ENCODE measurements around the gene GNA12.

GNA12 gene

DNA sequence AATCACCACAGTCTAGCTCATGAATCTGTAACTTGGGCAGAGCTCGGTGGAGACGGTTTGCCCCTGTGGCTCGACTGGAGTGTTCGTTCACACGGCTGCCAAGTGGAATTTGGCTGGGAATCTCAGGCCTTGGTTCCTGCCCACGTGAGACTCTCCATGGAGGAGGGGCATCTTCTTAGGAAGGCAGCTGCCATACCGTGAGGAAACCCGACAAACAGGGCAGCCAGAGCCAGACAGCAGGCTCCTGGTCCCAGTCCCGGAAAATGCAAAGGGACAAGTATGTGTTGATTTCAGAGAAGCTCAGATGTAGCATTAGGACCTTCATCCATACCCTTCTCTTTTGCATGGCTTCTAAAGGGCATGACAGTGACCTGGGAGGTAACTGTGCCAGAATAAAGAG lies 129.5 kb downstream of the GNA12 start:
- in situ Hi-C loops (cut with HindIII; ENCODE audit: low pct_ligation_motif_present, low pct_unique_long_range_greater_than_20kb, low sequenced_read_pairs) = no loop called here

DNA sequence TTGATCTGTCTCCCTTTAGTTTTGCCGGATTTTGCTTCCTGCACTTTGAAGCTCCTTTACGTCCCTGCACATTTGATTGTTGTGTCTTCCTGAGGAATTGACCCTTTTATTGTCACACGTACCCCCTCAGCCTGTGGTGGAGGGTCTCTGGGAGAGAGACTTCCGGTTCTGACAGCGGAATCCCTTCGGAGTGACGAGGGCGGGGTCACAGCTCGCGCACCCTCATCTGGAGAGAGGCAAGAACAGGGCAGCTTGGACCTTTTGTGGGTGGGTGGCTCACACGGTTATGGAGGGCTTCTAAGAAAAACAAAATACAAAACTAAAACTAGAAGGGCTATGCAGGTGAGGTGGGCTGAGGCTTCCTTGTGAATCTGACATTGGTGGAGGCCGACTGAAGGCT lies 130.1 kb downstream of the GNA12 start:
- in situ Hi-C loops (cut with HindIII; ENCODE audit: low pct_ligation_motif_present, low pct_unique_long_range_greater_than_20kb, low sequenced_read_pairs) = no loop called here
- no peak for DNase-seq

More for the DNA sequence above, 129.5 kb downstream of the GNA12 start:
- no peak for DNase-seq

DNA sequence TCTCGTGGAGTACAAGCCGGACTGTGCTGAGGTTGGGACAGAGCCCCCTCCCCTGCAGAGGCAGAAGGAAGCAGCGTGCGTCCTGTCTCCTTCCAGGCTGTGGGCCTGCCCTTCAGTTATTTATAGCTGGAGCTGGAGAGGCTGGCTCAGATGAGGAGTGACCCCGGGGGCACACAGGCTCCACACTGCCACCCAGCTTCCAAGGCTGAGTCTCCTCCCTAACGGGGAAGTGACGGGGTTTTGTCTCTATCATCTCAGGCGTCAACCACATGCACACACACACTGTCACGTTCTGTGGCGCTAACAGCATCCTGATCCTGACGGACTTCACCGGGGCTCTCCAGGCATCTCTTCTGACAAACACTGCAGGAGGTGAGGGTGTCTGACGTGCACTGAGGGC lies 130.7 kb downstream of the GNA12 start:
- DNase-seq = no peak
- in situ Hi-C loops (cut with HindIII; ENCODE audit: low pct_ligation_motif_present, low pct_unique_long_range_greater_than_20kb, low sequenced_read_pairs) = no loop called here

DNA sequence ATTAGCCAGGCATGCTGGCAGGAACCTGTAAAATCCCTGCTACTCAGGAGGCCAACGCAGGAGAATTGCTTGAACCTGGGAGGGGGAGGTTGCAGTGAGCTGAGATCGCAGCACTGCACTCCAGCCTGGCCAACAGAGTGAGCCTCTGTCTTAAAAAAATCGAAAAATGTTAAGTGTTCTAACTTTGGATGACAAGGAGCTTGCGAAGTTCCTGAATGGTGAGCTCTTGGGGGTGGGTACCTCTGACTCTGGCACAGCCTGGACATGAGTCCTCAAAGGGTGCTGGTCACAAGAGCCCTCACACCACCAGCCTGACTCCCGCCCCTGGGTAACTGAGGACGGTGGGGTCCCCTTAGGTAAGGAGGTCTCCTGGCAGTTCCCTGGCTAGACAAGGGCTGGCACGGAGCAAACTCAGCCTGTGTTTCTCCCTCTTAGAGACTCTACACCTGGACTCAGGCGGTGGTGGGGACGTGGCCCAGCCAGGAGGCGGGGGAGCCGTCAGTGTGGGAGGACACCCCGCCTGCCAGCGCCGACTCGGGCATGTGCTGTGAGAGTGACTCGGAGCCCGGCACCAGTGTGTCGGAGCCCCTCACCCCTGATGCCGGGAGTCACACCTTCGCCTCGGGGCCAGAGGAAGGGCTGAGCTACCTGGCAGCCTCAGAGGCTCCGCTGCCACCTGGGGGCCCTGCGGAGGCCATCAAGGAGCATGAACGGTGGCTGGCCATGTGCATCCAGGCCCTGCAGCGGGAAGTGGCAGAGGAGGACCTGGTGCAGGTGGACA lies 132.0 kb downstream of the GNA12 start:
- in situ Hi-C loops (cut with HindIII; ENCODE audit: low pct_ligation_motif_present, low pct_unique_long_range_greater_than_20kb, low sequenced_read_pairs) = no loop called here

DNA sequence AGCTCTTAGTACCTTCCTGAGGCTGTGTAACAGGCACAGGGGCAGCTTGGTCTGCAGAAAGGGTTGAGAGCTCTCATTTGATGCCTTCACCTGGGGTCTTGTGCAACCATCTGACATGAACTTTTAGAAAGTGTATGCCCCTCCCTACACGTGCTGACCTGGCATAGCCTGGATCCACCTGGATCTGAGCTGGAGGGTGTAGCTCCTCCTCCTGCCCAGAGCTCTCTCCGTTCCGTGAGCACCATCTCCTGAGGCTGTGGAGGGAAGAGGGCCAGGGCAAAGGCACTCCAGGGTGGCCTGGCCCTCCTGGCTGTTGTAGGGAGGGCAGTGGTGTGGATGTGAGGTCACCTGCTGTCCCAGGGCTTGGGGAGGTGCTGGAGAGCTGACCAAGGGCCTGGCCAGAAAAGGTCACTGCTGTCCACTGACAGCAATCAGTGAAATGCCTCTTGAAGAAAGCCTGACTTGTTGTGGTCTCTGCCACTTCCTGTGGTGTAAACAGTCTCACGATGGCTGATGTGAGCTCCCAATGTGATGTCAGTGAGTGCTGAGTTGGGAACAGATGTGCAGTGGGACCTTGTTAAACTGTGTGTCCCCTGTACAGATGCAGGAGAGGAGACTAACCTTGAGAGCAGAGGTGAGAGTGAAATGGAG lies 133.1 kb downstream of the GNA12 start:
- in situ Hi-C loops (cut with HindIII; ENCODE audit: low pct_ligation_motif_present, low pct_unique_long_range_greater_than_20kb, low sequenced_read_pairs) = no loop called here
- DNase-seq = no peak

More for the DNA sequence above, 132.0 kb downstream of the GNA12 start:
- no peak for DNase-seq

DNA sequence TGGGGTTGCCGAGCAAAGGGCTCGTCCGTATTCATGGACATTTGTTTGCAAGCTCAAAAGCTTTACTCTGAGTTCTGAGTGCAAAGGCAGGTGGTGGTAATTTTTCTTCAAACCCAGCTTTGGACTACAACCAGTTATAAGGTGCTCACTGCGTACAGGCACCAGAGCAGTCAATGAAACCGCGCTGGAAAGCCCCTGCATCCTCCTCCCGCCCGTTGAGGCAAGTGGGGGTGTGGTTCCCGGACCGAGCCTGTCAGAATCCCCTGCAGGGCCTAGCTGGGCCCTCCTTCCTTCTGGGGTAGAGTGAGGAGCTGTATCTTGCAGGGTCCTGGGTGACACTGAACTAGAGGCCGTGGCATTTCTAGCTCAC lies 133.8 kb downstream of the GNA12 start:
- DNase-seq = no peak
- in situ Hi-C loops (cut with HindIII; ENCODE audit: low pct_ligation_motif_present, low pct_unique_long_range_greater_than_20kb, low sequenced_read_pairs) = no loop called here

DNA sequence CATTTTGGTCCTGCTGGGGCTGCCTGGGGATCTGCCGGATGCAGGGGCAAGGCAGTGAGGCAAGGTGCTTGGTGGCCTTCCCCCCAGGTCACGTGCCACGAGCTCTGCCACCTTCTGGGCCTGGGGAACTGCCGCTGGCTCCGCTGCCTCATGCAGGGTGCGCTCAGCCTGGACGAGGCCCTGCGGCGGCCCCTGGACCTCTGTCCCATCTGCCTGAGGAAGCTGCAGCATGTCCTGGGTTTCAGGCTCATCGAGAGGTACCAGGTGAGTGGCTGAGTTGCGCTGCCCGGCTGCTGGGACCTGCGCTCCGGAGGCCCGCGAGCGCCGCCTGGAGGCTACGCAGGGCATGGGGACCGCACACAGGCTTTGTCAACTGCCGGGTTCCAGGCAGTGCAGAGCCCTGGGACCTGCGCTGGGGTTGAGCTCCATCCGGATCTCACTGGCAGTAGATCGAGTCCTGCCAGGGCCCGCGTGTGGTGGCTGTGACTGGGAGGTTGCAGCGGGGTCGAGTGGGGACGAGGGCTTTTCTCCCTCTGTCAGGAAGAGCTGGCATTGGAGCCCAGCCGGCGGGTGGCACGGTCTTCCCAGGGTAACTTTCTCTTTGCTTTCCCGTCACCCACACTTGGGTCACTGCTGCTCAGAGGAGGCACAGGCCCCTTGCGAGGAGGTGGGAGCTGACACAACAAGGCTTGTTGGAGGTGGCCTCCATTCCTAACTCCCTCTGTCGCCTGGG lies 134.4 kb downstream of the GNA12 start:
- no peak for DNase-seq
- in situ Hi-C loops (cut with HindIII; ENCODE audit: low pct_ligation_motif_present, low pct_unique_long_range_greater_than_20kb, low sequenced_read_pairs) = no loop called here

DNA sequence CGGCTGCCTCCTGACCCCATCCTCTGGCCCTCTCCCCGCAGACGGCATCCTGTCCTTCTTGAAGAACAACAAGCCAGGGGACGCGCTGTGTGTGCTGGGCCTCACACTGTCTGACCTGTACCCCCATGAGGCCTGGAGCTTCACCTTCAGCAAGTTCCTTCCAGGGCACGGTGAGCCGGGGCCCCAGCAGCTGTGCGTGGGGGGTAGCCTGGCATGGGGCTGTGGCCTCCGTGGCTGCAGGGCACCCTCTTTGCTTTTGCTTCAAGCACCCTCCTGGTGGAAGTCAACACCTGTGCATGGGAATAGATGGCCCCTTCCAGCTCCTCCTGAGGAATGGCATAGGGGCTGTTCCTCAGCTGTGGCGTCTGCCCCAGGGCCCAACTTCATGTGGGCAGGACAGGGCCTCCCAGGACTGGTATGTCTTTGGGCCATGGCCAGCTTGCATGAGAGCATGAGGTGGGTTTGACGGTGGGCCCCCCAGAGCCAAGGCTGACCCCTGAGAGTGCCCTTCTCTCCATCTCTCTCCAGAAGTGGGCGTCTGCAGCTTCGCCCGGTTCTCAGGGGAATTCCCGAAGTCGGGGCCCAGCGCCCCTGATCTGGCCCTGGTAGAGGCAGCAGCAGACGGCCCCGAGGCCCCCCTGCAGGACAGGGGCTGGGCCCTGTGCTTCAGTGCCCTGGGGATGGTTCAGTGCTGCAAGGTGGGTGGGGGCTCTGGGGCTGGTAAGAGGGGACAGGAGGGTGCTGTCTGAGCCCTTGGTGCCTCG lies 135.4 kb downstream of the GNA12 start:
- in situ Hi-C loops (cut with HindIII; ENCODE audit: low pct_ligation_motif_present, low pct_unique_long_range_greater_than_20kb, low sequenced_read_pairs) = no loop called here
- DNase-seq = no peak

DNA sequence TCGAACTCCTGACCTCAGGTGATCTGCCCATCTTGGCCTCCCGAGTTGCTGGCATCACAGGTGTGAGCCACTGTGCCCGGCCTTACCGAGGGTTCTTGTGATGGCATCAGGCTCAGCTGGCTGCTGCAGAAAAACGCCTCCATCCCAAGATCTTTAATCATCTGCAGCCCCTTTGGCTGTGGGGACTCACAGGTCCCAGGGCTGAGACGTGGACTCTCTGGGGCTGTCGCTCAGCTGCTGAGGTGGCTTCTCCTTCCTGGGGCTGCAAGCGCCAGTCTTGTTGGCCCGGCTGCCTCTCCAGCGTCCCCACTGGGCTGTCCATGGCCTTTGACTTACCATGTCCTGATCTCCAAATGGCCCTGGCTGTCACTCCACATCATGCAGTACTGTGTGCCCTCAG lies 136.1 kb downstream of the GNA12 start:
- in situ Hi-C loops (cut with HindIII; ENCODE audit: low pct_ligation_motif_present, low pct_unique_long_range_greater_than_20kb, low sequenced_read_pairs) = no loop called here

DNA sequence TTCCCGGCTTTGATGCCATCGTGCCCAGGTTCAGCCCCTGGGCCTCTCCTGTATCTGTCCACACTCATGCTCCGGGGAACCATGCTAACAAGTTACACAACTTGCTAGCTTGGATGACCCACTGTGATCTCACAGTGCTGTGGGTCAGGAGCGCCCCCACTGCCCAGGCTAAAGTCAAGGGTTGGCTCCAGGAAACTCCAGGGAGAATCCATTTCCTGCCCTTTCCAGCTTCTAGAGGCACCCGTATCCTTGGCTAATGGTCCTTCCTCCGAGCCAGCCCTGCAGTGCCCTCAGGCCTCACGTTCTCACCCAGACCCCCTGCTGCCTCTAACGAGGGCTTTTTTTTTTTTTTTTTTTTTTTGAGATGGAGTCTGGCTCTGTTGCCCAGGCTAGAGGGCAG lies 136.6 kb downstream of the GNA12 start:
- in situ Hi-C loops (cut with HindIII; ENCODE audit: low pct_ligation_motif_present, low pct_unique_long_range_greater_than_20kb, low sequenced_read_pairs) = no loop called here
- DNase-seq = no peak

More for the DNA sequence above, 136.1 kb downstream of the GNA12 start:
- no peak for DNase-seq

DNA sequence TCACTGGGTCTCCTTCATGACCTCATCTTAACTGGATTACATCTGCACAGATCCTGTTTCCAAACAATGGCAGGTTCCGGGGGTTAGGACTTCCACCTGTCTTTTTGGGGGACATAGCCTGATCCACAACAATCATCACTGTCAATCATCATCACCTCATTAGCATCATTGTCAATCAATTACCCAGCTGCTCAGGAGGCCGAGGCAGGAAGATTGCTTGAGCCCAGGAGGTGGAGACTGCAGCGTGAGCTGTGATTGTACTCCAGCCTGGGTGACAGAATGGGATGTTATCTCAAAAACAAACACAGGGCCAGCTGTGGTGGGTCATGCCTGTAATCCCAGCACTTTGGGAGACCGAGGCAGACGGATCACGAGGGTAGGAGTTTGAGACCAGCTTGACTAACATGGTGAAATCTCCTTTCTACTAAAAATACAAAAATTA lies 137.4 kb downstream of the GNA12 start:
- in situ Hi-C loops (cut with HindIII; ENCODE audit: low pct_ligation_motif_present, low pct_unique_long_range_greater_than_20kb, low sequenced_read_pairs) = no loop called here
- no peak for DNase-seq

DNA sequence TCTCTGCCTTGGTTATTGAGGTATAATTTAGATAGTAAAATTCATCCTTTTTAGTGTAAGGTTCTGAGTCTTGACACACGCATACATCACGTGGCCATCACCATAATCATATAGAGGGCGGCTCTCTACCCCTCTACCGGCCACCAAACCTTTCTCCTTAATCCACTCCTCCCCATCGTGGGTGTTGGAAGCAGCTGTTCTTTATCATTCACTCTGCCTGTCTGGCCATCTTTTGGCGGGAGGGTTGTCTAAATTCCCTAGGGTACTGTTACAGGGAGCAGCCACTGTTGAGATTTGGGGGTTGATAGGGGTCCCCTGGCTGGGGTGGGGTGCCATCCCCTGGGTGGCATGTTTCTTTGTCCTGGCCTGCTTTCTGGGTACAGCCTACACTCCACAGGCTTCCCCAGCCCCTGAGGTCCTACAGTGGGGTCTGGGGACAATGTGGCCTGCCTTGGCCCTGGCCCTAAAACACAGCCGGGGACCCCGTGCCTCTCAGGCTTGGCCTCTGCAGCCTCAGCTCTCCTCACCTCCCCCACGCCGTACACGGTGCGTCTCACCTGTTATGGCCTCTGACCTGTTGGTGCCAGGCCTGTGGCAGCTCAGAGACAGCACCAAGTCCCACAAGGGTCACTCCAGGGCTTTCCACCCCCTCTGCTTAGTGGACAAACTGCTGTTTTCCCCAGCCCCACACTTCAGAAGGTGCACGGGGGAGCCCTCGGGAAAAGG lies 138.6 kb downstream of the GNA12 start:
- in situ Hi-C loops (cut with HindIII; ENCODE audit: low pct_ligation_motif_present, low pct_unique_long_range_greater_than_20kb, low sequenced_read_pairs) = no loop called here
- no peak for DNase-seq

DNA sequence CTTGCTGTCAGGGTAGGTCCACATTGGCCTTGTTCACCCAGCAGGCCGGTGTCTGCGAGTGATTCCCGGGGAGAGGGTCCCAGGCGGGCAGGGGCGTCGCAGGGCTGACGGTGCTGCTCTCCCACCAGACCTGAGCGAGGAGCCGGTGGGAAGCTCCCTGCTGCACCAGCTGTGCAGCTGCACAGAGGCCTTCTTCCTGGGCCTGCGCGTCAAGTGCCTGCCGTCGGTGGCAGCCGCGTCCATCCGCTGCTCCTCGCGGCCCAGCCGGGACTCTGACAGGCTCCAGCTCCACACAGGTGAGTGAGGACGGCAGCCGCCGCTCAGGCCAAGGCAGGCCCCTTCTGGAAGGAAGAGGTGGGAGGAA lies 141.5 kb downstream of the GNA12 start:
- in situ Hi-C loops (cut with HindIII; ENCODE audit: low pct_ligation_motif_present, low pct_unique_long_range_greater_than_20kb, low sequenced_read_pairs) = no loop called here

DNA sequence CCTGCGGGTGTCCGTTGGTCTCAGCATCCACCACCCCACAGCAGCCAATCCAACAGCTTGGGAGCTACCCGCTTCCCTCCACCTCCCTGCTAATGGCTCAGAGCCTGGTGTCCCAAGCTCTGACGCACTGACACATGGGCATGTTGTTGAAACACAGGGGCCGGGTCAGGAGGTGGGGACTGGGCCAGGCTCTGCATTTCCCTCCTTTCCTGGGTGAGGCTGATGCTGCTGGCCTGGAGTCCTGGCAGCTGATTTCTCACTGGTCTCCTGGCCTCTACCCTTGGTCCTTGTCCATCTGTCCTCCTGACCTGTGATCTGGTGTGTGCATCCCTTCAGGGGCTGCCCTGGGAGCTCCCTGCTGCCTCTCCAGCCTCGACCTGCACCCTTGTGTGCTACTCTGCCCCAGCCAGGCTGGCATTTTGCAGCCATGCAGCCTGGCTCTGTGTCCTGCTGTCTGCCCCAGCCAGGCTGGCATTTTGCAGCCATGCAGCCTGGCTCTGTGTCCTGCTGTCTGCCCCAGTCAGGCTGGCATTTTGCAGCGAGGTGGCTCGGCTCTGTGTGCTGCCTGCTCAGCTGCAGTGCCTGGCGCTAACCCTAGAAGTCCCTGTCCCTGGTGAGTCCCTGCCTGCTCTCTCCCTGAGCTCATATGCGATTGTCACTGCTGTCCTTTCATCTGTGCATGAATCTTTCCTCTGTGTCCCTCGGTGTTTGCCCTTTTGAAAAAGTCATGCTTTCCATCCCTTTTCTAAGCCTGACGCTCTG lies 142.1 kb downstream of the GNA12 start:
- in situ Hi-C loops (cut with HindIII; ENCODE audit: low pct_ligation_motif_present, low pct_unique_long_range_greater_than_20kb, low sequenced_read_pairs) = no loop called here
- DNase-seq = no peak

More for the DNA sequence above, 141.5 kb downstream of the GNA12 start:
- no peak for DNase-seq

DNA sequence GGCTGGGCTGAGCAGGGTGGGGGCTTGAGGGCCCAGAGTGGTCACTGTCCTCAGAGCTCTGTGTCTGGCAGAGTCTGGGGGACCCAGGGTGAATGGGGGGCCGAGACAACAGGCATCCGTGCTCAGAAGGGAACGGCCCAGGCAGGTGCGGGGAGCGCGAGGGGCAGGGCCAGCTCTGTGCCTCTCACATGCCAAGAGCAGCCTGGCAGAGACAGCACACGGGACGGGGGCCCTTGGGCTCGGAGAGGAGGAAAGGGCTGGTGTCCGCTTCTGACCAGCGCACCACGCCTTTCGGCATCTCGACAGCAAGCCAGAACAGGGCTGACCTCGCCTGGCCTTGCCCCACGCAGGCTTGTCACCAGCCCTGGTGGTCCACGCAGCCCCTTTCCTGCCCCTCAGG lies 142.7 kb downstream of the GNA12 start:
- no peak for DNase-seq
- in situ Hi-C loops (cut with HindIII; ENCODE audit: low pct_ligation_motif_present, low pct_unique_long_range_greater_than_20kb, low sequenced_read_pairs) = no loop called here

DNA sequence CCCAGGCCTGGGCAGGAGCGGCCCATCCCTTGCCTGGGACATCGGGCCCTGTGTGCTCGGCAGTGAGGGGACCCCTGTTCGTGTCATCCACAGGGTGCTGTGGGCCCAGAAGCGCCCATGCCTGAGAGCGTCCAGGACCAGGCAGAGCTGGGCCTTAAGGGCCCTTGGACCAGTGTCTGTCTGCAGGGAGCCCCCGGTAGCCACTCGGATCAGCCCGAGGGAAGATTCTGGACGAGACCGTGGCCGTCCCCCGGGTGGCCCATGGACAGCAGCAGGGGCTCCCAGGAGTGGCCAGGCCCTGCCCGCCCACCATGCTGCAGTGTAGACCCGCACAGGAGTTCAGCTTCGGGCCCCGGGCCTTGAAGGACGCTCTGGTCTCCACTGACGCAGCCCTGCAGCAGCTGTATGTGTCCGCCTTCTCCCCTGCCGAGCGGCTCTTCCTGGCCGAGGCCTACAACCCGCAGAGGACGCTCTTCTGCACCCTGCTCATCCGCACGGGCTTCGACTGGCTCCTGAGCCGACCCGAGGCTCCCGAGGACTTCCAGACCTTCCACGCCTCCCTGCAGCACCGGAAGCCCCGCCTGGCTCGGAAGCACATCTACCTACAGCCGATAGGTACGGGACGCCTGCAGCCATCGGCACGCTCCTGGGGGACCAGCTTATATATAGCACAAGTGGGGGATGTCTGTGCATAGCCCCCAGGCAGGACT lies 143.8 kb downstream of the GNA12 start:
- in situ Hi-C loops (cut with HindIII; ENCODE audit: low pct_ligation_motif_present, low pct_unique_long_range_greater_than_20kb, low sequenced_read_pairs) = no loop called here
- no peak for DNase-seq

DNA sequence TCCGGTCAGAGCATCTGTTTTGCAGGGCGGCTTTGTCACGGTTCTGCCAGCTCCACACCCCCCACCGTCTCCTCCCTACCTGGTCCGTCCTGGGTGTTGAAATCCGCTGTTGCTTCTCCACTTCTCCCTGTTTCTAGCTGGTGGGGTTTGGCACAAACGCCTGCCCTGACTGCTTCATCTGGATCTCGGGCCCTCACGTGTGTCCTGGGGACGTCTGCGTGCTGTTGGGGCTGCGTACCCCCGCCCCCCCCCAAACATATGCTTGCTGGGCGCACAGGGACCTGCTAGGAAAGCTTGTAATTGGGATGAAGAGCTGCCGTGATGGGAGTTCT lies 144.9 kb downstream of the GNA12 start:
- in situ Hi-C loops (cut with HindIII; ENCODE audit: low pct_ligation_motif_present, low pct_unique_long_range_greater_than_20kb, low sequenced_read_pairs) = no loop called here

More for the DNA sequence above, 144.9 kb downstream of the GNA12 start:
- DNase-seq = no peak
